ENCODE results near the gene PAH.

Gene PAH

DNA sequence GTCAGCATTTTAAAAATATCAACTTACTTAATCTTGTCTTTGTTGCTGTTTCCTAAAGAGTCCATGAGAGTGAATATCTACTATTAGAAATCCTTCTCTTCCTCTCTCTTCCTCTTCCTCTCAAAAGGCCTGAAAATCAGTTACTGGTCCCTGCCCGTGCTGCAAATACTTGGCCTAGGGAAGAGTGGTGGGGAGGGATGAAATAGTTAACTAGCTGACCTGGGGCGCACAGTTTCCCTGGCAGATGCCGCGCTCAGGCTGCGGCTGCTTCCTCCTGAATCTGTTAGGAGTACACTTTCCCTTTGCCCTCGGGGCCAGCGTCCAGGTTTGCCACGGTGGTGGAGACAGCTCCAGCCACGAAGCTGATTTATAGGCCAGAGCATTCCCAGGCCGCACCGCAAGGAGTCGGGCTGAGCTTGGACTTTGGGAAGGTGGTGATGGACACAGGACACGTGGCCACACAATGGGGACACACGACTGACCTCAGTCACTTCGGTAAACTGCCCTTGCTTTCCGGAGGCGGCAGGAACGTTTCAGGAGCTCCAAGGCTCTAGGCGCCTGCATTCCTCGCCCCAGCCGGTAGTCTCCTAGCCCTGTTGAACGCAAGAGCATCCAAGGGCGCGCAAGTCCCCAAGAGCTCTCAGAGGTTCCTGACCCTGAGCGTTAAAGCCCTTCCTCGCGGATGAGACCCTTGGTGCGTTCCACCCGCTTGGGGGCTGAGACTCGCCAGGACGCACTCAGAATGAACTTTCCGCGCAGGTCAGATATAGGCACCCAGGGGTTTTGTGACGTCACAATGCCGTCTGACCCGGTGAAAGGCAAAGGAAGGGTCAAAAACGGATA lies 33.3 kb upstream of the PAH start:
- FAIRE-seq = no peak

DNA sequence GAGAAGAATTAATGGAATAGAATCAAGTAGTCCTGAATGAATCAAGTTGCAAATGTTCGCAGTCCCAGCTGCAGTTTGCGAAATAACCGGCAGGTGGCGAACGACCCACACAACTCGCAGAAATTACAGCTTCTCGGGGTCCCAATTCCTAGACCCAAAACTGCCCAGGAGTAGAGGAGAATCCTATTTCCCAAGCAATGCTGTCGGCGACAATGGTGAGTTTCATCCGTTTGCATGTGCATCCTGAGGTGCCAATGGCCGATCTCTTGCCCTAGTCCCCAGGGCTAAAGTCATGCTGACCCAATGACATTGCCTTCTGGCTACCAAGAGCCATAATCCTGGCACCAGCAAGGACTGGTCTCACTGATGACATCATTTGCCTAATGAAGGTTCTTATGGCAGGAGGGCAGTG lies 31.9 kb upstream of the PAH start:
- FAIRE-seq = no peak

DNA sequence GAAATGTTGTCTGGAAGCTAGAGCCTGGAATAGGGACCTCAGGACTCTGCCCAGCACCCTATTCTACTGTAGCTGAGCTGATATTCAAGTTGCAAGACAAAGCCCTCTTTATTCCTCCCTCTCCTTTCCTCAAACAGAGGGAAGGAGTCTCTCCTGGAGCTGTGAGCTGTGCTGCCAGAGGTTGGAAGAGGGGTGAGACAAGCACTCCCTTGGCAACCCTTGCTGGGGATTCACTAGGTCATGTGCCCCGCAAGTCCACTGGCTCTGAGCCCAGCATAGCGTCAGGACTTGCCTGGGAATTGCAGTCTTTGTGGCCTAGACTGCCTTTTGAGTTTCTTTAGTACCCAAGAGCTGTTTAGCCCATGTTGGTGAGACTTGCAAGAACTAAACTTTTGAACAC lies 29.0 kb upstream of the PAH start:
- no peak for FAIRE-seq

DNA sequence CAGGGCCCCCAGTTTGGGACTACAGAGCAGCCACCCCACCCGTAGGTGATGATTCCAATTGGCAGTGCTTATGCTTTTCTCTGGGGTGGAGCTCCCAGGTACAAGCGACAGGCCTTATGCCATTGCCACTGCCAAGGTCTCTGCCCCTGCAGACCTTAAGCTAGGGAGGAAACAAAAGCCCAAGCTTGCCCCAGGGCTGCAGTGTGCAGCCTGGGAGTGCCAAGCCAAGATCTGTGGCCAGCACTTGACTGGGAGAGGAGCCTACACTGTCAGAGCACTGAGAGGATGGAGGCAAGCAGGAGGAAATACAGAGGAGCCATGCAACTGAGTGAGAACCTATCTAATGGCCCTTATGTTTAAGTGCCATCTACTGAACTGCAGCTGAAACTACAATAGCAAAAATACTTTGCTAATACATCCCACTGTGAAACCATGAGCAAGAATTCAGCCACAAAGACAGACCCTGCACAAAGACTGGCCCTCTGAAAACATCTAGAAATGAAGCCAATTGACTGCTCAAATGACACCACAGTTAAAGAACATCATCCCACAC lies 22.7 kb upstream of the PAH start:
- FAIRE-seq = no peak

DNA sequence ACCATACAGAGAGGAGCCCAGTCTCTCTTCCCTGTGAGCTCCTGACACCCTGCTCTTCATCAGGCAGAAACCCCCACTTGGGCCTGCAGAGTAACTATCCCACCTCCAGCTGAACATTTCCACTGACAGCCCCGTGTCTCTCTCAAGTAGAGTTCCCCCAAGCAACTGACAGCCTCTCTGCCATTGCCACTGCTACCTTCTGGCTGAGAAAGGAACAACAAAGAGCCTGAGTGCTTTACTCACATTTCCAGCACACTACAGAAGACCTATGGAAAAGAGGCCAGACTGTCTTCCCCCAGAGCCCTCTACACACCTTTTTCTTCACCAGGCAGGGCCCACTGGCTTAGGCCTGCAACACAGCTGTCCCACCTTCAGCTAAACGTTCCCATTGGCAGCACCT lies 22.0 kb upstream of the PAH start:
- FAIRE-seq = no peak

DNA sequence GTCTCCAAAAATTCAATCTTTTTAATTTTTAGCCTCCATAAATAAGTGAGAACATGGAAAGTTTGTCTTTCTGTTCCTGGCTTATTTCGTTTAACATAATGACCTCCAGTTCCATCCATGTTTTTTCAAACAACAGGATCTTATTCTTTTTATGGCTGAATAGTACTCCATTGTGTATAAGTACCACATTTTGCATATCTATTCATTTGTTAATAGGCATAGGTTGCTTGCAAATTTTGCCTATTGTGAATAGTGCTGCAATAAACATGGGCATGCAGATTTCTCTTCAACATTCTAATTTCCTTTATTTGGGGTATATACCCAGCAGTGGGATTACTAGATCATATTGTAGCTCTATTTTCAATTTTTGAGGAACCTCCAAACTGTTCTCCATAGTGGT lies 16.1 kb upstream of the PAH start:
- FAIRE-seq = no peak

DNA sequence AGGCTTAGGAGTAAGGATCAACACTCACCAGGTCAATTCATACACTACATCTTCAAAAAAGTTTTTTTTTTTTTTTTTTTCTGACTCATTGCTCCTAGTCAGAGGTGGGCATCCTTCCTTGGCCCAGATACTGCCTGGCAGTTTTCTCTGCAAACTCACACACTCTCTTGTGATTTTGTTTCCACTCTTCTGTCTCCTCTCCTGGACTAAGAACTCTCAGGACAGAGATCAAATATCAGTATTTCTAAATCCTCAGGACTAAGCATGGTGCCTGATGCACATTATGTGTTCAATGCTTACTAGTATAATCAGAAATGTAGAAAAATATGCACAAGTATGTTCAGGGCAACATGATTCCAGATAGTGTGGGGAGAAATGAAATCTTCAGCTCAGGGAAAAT lies 10.2 kb upstream of the PAH start:
- FAIRE-seq = no peak

DNA sequence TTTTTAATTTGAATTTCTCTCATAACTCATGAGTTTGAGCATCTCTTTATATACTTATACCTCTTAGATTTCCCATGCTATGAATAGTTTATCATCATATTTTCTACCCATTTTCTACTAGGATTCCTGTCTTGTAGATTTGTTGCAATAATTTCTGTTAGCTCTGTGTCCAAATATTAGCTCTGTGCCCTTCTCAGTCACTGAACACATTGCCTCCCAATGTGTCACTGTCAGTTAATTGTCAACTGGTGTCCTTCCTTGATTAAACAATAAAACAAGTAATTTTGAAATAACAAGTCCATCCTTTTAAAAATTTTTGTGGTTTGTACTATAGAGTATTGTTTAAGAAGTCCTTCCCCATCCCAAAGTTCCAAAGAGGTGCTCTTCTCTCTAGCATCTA lies 4.2 kb upstream of the PAH start:
- FAIRE-seq = no peak

DNA sequence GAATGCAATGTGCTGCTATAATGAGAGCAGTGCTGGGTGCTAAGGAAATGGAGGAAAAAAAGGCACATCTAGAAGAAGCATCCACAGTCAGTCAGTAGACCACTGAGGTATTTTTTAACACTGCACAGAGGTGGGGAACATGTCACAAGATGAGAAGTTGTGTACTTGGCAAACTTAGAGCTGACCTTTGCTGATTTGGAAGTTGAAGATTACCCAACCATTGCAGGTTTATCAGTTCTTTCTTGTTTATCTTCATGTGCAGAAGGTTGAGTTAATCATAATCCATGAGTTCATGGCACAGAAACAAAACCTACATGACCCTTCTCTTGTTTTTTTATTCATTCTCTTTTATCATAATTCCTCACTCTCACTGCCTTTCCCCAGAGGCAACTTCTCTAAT lies 3.2 kb upstream of the PAH start:
- no peak for FAIRE-seq

DNA sequence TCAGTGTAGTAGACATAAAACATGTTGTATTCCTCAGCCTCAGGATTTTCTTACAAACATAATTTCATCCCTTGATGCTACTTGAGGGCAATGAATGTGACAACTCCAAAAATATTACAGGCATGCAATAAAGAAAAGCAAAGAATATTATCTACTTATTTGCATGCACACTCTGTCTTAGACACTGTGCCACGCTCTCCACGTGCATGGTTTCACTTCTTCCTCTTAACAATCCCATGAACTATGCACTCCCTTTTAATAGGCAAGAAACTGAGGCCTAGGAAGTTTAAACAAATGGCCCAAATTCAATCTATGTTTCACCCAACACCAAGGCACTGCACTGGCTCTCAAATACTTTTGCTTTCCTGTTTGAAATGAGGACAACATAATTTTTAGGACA lies 1.8 kb upstream of the PAH start:
- FAIRE-seq = no peak

DNA sequence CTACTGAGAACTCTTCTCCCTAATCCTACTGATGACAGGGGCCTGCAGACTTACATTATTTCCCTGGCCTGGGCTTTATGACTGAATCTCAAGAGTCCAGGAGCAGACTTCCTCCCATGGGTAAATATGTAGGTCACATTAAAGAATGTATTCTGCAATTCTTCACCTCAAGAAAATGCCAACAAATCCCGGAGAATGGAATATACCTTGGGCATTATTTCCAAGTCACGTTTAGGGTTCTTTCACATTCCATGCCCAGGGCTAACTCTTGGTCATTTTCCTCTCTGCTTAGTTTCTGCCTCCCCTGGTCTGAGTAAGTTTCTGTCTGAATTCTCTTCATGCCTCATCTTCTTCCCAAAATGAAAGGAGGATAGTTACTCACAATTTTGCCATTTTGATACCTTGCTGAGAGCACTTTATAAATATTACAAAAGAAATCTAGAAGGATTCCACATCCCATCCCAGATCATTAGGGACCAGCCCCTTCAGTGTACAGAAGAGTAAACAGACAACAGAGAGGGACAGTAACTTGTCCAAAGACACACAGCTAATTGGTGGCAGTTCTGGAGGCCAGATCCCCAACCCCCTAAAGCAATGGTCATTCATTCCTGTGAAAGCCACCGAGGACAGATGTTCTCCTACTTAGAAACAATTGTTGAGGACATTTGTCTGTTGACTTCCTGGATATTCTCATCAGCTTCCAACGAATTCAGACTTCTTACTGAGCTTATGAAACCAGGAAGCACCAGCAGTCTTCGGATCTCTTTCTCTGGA lies 605 bp downstream of the PAH start:
- FAIRE-seq = no peak

DNA sequence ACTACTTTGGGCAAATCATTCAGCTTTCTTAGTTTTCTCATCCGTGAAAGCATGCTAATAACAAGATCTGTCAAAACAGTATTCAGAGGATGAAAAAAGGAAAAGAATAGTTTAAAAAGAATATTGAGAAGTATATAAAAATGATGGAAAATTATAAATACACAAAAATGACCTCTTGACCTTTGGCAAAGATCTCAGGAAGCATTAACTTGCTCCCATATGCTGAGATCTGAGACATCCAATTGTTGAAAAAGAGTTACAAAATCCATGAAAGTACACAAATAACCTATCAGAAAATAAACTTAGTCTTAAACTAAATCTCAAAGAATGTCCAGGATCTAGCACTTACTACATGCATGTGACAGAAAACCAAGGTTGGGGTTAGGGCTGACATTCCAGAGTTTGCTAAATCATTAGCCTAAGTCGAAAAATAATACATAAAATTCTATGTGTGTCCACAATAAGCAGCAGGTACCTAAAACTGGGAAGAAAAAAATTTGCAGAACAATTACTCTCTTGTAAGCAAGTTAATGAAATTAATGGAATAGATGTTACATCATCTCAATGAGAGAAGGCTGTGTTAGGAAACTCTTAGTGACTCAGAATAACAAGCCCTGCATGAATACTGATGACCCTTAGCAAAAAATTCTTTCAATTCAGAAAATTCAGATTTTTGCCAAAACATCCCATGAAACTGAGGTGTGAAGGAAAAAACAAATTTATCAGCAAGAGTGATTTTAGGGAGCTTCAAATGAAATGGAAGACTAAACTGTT lies 3.4 kb downstream of the PAH start:
- FAIRE-seq = no peak

DNA sequence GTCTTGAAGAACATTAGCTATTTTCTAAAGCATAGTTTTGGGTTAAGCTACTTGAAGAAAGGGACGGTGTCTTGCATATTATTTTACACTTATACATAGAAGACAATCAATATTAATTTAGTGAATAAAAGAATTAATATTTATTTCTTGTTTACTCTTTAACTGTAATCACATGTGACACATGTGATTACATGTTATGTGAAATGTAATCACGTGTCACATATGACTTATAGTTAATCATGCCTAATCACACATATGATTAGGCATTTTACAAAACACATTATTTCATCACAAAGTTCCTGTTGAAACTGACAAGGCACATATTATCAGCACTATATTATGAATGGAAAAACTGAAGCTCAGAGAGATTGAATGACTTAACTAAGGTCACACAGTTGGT lies 4.8 kb downstream of the PAH start:
- FAIRE-seq = no peak

DNA sequence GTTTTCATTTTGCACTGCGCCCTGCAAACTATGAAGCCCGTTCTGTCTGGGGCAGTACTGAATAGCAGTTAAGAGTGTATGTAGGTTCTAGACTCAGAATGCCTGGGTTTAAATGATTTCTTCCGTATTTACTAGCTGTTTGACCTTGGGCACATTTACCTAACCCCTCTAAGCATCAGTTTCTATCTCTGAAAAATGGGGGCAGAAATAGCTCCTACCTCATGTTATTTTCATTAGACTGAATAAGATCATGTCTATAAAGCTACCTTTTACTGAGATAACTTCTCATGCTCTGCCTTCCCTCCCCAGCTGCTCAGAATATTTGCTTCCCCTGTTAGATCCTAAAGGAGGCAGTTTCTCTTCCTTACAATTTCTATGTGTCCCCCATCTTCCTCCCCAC lies 5.7 kb downstream of the PAH start:
- FAIRE-seq = no peak

DNA sequence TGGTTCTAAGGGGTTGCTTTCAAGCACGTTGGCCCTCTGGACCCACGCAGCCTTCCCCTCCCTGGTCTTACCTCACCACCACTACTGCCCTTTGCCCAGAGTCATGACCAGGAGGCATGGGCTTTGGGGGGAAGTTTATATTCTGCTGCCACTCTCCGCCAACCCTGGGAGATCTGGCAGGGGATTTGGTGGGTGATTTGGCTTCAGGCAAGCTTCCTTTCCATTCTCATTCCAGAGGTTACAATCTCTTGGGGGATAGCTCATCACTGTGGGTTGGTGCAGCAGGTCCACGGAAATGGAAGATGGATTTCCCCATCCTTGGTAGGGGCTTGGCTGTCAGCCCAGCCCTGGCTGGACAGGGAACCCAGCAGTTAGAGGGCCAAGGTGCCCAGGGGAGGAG lies 6.3 kb downstream of the PAH start:
- FAIRE-seq = no peak

DNA sequence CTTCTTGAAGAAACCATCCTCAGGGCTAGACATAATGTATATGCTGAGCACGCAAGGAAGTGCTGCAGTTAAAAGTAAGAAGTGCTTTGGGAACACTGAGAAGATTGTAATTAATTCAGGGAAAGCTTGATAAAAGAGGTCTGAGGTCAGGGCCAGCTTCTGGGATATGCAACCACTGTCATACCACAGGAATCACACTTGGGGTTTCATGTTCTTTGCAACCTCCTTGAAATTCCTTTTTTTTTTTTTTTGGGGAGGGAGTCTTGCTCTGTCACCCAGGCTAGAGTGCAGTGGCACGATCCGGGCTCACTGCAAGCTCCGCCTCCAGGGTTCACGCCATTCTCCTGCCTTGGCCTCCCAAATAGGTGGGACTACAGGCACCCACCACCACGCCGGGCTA lies 6.9 kb downstream of the PAH start:
- no peak for FAIRE-seq

DNA sequence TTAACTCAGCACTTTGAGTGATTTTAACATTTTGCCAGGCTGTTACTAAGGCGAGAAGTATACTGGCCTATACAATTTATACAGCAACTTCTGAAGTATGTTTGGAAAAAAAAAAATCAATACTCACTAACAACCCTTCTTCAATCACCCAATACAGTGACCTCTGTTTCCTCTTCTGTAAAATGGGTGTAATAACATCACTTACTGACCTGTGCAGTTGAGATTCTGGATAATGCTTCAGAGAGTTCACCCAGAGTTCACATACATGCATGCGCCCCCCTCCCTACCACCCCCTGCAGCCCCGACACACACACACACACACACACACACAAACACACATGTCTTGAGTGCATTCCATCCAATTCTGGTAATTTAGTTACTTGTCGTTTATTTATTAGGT lies 9.1 kb downstream of the PAH start:
- FAIRE-seq = no peak

DNA sequence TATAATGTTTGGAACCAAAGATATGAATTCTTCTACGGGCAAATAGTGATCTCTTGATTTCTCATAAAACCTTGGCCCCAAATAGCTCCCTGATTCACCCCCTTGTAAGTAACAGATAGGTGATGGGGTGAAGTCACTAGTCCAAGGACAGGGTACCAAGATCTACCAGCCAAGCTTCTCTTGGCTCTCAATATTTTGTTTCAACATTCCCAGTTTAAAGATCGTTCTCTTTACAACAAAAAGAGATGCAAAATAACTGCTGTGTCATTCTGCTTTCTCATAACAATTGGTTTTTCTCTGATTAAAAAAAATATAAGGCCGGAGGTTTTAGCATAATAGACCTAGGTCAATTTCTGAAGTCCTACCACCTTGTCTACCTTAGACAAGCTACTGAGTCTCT lies 11.8 kb downstream of the PAH start:
- no peak for FAIRE-seq

DNA sequence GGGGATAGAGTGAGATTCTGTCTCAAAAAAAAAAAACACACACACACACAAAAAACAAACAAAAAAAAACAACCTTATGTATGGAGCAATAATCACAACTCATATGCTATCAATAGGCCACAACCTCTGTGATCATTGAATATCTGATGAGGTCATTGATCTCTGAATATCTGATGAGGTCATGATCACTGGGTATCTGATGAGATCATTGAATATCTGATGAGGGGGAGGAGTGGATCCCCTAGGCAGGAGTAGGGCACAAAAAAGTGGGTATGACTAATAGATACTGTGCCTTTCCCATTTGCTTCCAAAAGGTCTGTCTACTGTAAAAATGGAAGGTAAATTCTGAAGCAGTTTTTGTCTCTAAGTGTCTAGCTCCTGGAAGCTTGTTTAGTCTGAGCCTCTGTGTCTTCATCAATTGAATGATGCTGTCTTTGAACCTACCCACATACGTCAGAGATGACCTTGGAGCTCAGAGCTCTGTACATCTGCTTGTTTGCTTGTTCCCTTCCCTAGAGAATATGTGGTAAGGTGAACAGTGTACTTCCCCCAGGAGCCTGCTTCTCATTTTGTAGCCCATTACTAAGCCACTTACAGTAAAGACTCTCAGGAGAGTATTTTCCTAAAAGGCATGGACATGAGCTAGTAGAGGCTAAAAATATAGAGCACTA lies 13.6 kb downstream of the PAH start:
- no peak for FAIRE-seq

DNA sequence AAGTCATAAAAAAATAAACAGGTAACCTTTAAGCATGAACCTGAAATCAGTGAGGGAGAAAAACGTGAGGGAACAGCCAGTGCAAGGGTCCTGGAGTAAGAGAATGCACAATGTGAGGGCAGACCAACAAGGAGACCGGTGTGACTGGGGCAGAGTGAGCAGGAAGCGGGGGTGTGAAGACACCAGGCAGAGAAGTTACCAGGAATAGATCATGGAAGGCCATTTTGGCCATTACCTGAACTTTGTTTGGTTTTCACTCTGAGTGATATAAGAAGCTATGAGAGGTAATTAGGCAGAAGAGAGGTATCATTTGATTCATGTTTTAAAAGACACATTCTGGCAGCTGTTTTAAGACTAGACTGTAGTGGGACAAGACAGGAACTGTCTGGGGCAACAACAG lies 15.0 kb downstream of the PAH start:
- no peak for FAIRE-seq

DNA sequence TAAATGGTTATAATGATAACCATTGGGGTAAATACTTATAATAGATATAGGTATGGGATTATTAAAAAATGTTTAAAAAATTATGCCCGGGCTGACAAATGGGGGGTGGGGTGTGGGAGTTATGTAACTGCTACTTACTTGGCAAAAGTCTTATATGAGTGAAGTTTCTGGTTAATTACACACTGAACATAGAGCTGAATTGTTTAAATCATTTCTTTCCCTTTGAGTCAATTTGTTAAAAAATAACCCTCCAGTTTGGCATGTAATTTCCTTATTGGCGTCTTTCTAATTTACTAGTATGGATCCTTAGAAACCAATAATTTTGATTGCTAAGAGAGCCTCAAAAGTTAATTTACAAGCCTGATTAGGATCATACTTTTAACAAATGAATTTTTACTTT lies 16.7 kb downstream of the PAH start:
- FAIRE-seq = no peak

DNA sequence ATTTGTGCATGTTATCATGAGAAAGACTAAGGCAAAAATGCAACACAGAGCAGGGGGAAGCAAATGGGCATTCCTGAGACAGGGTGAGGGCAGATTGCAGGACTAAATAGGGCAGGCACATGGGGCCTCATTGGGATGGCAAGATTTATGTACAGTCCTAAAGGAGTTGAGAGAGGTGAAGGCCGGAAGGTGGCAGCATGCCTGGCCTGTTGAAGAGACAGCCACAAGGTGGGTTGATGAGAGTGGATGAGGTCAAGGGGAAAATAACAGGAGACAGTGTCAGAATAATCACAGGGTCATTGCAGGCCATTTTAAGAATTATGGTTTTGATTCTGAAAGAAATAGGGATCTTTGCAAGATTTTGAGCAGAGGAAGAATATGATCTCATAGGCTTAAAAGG lies 21.0 kb downstream of the PAH start:
- FAIRE-seq = no peak

DNA sequence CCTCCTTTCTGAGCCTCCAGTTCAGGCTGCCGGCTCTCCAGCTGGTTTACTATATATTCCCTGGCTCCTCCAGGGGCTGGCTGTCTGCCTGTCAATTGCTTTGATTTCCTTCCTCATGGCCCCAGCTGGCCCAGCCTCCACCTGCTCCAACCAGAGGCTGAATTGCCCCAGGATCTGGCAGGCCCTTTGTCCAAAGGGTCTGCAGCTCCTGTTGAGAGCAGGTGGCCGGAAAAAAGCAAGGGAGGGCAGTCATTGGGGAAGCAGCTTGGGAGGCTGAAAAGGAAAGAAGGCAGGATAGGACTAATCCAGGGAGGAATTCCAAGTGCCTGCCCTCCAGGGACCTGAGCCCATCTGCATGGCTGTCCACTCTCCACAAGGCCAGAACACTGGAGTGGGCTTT lies 25.3 kb downstream of the PAH start:
- FAIRE-seq = no peak
